Stimulated activated CD8-positive, alpha-beta memory T cell treated with anti-CD3 and anti-CD28 coated beads, Interleukin-15, amount 100 ng/mL, for 24 hours (primary cell): ENCODE results near the gene ETV5.

Experiments
- DNase-seq: peaks from one replicate; pipeline ENCODE4 v3.0.0-alpha.2; 2020; ENCODE audit warnings: low read depth

The ETV5 gene

GRCh38 chr3:186095561-186096081 is 13.3 kb downstream of the ETV5 start:
- DNase-seq, result no peak

DNA sequence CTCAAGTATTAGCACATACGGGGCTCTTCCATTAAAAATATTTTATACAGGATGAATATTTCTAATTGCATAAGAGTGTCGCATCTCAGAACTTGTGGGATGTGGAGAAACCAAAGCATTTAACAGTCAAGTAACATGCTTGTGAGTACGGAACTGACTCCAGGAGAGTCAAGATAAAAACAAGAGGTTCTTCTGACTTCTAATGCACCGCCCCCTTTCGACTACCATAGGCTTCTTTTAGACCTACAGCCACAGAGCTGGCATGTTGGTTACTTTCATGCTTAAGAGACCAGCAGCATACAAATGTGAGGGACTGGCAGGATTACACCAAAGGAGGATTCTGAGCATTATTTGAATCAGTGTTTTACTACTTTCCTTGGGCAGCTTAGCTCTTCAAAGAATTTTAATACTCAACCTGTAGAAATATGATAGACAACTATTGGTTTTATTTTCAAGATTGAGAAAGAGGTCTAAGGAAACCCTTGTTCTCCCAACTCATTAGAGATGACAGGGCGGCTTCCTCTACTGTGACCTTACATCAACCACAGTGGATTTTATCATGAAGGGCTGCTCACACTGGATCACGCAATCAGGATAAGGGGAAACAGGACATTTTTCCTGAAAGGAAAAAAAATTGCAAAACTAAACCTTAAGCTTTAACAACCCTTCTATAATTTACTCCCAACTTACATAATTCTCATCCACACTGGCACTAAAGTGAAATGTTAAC is 14.0 kb downstream of the ETV5 start:
- DNase-seq, result no peak

- DNase-seq, result no peak
These were observed 14.6 kb downstream of the ETV5 start for GRCh38 chr3:186094271-186094670.

DNA sequence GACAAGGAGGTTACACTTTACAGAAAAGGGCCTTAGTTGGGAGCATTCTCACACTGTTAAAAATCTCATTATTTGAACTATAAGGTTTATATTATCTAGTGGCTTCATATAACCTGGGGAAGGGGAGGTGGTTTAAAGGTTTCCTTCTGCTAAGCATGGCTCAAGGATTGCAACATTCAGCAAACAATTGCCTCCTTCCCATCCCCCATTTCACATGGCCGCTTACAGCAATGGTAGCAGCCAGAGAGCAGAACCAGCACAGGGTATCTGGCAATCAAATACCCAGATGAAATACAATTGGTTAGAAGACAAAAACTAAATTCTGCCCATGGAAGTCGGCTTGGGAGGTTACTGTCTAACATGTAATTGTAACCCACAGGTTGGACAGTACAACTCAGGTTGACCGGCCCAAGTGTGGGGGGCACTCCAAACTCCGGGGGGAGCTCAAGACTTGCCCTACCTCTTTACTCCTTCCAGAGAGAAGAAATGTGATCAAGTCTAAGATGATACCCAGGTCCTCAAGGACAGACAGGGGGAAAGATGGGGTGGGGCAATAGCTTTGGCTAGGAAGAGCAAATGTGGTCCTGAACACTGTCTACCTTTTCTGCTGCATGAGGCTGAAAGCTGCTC is 15.5 kb downstream of the ETV5 start:
- DNase-seq, result no peak

- DNase-seq, result no peak
These were observed 16.4 kb downstream of the ETV5 start for GRCh38 chr3:186092360-186093070.

- DNase-seq, result no peak
These were observed 18.0 kb downstream of the ETV5 start for GRCh38 chr3:186090901-186091300.

DNA sequence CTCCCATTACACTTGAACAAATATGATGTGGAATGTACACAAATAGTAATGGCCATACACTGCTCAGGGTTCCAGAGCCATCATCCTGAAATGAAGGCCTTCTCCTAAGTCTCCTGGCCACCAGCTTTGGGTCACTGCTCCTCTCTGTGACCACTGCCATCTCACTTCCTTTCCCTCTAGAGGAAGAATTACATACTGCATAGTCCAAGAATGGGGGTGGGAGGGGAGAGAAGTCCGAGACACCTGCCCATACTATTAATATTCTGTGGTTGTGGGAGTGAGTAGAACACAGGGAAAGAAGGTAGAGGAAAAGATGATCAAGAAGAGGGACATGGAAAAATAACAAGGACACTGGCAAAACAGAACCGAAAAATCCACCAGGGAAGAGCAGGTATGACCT is 20.6 kb downstream of the ETV5 start:
- DNase-seq, result no peak

DNA sequence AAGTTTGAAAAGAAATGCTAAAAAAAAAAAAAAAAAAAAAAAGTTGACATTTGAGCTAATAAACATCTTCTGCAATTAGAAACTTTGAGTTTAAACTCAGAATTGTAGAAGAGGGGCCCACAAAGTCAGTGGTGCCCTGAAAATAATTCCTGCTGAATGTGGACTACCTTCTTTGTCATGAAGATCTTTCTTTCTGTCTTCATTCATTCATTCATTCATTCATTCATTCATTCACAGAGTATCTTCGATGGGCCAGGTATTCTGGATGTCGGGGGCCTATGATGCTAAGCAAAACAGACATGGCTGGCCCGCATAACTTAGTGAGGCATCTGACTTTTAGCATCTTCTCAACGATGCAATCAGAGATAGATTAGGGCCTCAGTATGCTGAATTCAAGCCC is 24.6 kb downstream of the ETV5 start:
- no peak for DNase-seq

DNA sequence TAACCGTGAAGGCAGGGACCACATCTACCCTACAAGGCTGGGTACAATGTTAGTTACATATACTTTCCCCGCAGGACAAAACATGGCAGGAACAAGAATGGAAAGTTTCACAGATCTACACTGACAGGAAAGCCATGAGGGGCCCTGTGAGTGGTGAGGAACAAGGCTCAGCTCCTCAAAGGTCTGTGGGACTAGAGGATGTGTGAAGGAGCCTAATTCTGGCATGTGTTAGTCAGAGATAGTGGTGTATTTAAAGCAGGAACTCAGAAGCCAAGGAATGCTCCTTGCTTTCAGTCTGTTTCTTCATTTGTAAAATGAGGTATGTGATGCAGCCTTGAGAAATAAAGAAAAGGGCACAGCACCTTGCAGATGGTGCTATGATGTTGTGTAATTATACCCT is 25.1 kb downstream of the ETV5 start:
- no peak for DNase-seq

GRCh38 chr3:186082150-186082549 is 26.7 kb downstream of the ETV5 start:
- no peak for DNase-seq

DNA sequence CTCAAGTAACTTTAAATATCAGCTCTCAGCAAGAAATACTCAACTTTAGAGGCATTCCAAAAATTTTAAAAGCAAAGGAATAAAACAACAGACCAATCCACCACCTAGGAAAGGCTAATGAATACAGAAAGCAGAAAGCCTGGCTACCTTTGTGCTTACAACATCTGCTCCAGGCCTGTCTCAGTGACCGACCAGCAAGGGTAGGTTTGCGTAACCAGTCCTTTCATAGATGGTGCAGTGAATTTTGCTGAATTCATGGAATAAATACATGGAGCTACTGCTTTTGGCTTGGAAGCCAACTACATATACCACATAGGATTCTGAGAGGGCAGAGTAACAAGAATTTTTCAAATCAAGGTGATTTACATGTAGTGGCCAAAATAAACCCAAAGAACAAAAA is 27.2 kb downstream of the ETV5 start:
- no peak for DNase-seq

DNA sequence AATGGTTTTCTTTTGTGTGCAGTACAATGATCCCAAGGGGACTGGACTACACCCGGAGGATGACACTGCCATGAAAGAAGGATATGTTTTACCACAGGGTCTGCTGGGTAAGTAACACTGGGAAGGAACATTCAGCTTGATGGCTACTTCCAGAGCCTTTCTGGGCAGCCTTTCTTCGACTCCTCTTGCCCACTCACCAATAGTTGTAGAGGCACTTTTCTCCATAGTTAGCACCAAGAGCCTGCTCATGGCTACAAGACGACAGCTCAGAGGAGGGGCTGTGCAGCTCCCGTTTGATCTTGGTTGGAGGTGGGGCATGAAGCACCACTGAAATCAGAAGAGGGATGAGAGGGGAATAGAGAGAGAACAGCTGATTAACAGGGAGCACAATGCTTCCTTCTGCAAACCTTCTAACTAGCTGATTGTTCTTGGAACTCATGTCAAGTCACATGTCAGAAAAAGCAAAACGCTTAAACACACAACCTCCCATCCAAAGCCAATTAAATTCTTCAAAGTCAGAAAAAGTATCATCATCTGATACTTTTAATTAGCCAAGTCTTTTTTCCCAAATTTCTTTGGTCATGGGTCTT is 27.9 kb downstream of the ETV5 start:
- no peak for DNase-seq

DNA sequence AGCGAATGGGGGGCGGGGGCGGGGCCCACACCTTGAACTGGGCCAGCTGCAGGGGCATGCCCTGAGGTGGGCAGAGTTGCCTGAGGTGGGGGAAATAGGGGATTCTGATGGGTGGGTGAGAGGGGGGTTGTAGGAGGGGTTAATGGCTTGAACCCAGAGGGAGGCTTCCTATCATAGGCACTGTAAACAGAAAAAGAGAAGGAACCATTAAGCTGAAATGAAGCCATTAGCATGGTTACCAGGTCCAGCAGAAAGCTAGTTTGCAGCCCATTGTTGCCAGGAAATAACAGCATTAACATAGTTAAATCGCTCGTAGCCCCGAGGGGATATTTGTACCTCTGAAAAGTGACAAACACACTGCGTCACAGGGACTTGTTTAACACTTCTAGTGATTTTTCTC is 29.0 kb downstream of the ETV5 start:
- no peak for DNase-seq

- no peak for DNase-seq
These were observed 31.4 kb downstream of the ETV5 start for GRCh38 chr3:186077466-186077865.

GRCh38 chr3:186075931-186076567 is 32.8 kb downstream of the ETV5 start:
- no peak for DNase-seq

GRCh38 chr3:186075489-186075888 is 33.4 kb downstream of the ETV5 start:
- DNase-seq, result no peak

GRCh38 chr3:186073641-186074040 is 35.2 kb downstream of the ETV5 start:
- DNase-seq, result no peak

DNA sequence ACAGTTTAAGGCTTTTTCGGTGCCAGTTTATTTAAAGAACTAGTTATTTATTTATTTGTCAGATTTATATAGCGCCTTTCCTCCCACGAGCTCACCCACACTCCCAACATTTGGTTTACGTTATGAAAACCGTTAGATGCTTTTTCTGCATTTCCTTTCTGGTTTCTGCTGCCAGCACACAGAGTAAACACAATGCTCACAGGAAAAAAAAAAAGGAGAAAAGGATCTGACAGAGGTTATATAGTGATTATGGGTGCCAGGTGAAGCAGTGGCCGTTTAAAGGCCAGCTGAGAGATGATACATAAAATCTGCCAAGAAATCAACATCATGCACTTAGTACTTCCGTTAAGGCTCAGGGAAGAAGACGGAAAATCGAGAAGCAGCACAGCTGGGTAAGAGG is 37.9 kb downstream of the ETV5 start:
- DNase-seq, result no peak

GRCh38 chr3:186070550-186070949 is 38.3 kb downstream of the ETV5 start:
- no peak for DNase-seq

- no peak for DNase-seq
These were observed 38.8 kb downstream of the ETV5 start for GRCh38 chr3:186070133-186070532.

DNA sequence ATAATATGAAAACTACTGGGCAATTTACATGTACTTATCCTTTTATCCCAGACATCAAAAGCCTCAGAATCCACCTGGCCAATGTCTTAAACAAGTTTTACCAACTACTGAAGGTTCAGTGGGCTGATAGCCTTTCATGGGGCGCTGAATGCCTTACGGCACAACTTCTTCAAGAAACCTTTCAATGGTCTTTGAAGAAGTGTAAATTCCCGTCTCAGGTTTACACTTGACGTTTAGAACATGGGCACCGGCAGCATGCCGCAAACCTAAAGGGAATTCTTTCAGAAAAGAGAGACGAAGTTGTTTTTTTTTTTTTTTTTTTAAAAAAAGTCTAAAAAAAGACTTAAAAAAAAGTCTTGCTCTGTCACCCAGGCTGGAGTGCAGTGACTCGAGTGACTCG is 39.7 kb downstream of the ETV5 start:
- DNase-seq, result no peak

- DNase-seq, result no peak
These were observed 40.7 kb downstream of the ETV5 start for GRCh38 chr3:186068243-186068552.
